Natural killer cell (primary cell): Measurements from ENCODE around the gene DUSP1. TPM values are rescaled to one million over a fixed set of nuclear protein-coding genes. Genes with fewer than 3 reads are reported as not detected.

Experiments
- ATAC-seq, 3 donors: fragments of 150-1000 bp in 2 of 3; fragments of 200-7000 bp in 1 of 3; cut with Tn5 transposase; 1 replicate in 1 of 3; 2 replicates in 2 of 3; pipeline ENCODE4 v1.10.0; 2021; ENCODE audit warnings: mild to moderate bottlenecking in 2 of 3, moderate library complexity in 2 of 3
- DNase-seq, 2 donors: peaks; one replicate each; pipeline versions ENCODE4 v3.0.0 to v3.0.0-alpha.2; 2013 to 2021; ENCODE audit warnings: mixed read lengths in 1 of 2
- H3K27ac ChIP-seq: one replicate; pipeline ENCODE4 v1.5.1; 2013; ENCODE audit warnings: mild to moderate bottlenecking, low read length
- H3K27me3 ChIP-seq: one replicate; pipeline ENCODE4 v1.6.1; 2013; ENCODE audit warnings: low read length; ENCODE audit not compliant: control insufficient read depth, insufficient read depth
- H3K36me3 ChIP-seq: one replicate; pipeline ENCODE4 v1.6.1; 2013; ENCODE audit warnings: low read length; ENCODE audit not compliant: control insufficient read depth, insufficient read depth
- H3K4me1 ChIP-seq: one replicate; pipeline ENCODE4 v1.6.1; 2013; ENCODE audit warnings: low read length; ENCODE audit not compliant: control insufficient read depth, insufficient read depth
- H3K4me3 ChIP-seq: one replicate; pipeline ENCODE4 v1.5.1; 2013; ENCODE audit warnings: low read length
- H3K9me3 ChIP-seq: one replicate; pipeline ENCODE4 v1.6.1; 2013; ENCODE audit warnings: low read length; ENCODE audit not compliant: control insufficient read depth, insufficient read depth
- H3K27ac Mint-ChIP-seq, 2 donors: one replicate each; pipeline ENCODE4 v1.8.0; 2022; ENCODE audit warnings: mild to moderate bottlenecking in 2 of 2, mixed read lengths in 2 of 2, moderate library complexity in 1 of 2
- H3K27me3 Mint-ChIP-seq, 2 donors: one replicate each; pipeline ENCODE4 v1.8.0; 2022; ENCODE audit warnings: low read depth in 2 of 2, mixed read lengths in 2 of 2
- H3K36me3 Mint-ChIP-seq: one replicate; pipeline ENCODE4 v1.8.0; 2022; ENCODE audit warnings: mixed read lengths
- H3K4me1 Mint-ChIP-seq, 2 donors: one replicate each; pipeline ENCODE4 v1.8.0; 2022; ENCODE audit warnings: mixed read lengths in 2 of 2
- H3K4me3 Mint-ChIP-seq: one replicate; pipeline ENCODE4 v1.8.0; 2022; ENCODE audit warnings: mild to moderate bottlenecking, moderate library complexity, mixed read lengths
- H3K9me3 Mint-ChIP-seq, 2 donors: one replicate each; pipeline ENCODE4 v1.8.0; 2022; ENCODE audit warnings: mixed read lengths in 2 of 2
- CTCF ChIP-seq: fragments of 200-600 bp; IDR thresholded peaks from one replicate; pipeline ENCODE4 v1.8.0; 2022; ENCODE audit warnings: antibody characterized with exemption
- WGBS: methylation state at CpG from one replicate; pipeline ENCODE4 v1.1.7; 2013; ENCODE audit warnings: missing lambda C conversion rate; ENCODE audit not compliant: insufficient coverage; 5-methylcytosine and 5-hydroxymethylcytosine counted together
- intact Hi-C: fragments of 100-400 bp; cut with micrococcal nuclease; formaldehyde crosslinking; loops from one replicate; pipeline ENCODE4 v1.14.2; 2022
- total RNA-seq, 4 donors: library from RNA; stranded (reverse); fragments of 120-200 nt in 1 of 4; gene quantifications; one replicate each; pipeline versions ENCODE4 v1.2.3 to v1.2.4, GENCODE V29; 2013 to 2022

The DUSP1 gene
- total RNA-seq, 3 donors from 2014 or later (not counting 1 experiment from before 2014, with no cell fraction given): 1,579 to 2,725 (median 2,168) TPM

DNA sequence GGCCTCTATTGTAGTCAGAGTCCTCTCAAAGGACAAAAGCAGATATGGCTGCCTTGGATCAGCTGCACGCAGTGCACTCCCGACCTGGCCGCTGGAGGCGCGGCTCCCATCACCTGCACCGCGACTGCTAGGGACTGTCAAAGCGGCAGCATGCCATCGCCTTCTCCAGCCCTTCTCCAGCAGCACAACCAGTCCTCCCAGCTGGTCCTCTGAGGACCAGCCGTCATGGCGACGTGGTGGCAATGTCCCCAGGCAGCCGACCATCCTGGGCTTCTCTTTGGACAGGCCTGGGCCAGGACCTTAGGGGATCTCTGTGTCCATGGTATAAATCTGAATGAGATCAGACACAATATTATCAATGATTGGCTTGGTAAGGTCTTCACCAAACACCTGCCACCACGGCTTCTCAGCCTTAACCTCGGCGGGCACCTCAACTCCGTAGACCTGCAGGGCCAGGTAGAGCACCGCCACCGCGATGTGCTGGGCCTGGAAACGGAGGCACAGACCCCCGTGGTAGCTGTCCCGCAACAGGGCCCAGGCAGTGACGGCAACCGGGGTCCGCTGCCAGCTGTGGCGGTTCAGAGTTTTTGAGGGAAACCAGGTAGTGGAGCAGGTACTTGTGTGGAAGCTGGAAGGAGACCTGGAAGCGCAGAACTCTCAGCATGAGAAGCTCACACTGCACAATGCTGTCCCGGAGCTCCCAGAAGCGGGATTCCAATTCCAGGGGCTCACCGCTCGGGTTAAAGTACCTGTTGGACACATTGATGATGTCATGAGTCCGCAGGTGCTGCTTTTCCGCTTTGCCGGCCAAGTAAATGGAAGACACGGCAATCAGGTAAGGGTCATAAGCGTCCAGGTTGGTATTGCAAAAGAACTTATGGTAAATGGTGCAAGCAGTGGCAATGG, 8.5 kb downstream of the DUSP1 start:
- TF ChIP-seq CTCF: no peak
- Mint-ChIP-seq H3K9me3 (no peaks in the 10 kb centered on the region), H3K27ac (peak overlapping the region; percentile 60 to 76), H3K4me3 (peak overlapping the region; percentile 50), H3K36me3 (no peaks in the 10 kb centered on the region), H3K4me1 (peaks cover 29 to 30% of the 10 kb centered on the region in 2 donors), H3K27me3 (peaks cover 9 to 16% of the 10 kb centered on the region in 2 donors)
- intact Hi-C loops: no loop called here
- Histone ChIP-seq H3K4me3 (no peak overlapping the region), H3K36me3 (no peaks in the 10 kb centered on the region), H3K9me3 (no peaks in the 10 kb centered on the region), H3K27me3 (no peaks in the 10 kb centered on the region), H3K4me1 (peaks cover 24% of the 10 kb centered on the region), H3K27ac (no peak overlapping the region)
- ATAC-seq: no peak
- no peak for DNase-seq
- WGBS: 97% methylated on average over 37 of the region's 37 CpGs

GRCh38 chr5:172760959-172761358, 10.0 kb downstream of the DUSP1 start:
- Mint-ChIP-seq H3K9me3 (no peaks in the 10 kb centered on the region), H3K36me3 (no peaks in the 10 kb centered on the region), H3K4me3 (no peak overlapping the region), H3K27me3 (peaks cover 10 to 20% of the 10 kb centered on the region in 2 donors), H3K4me1 (peaks cover 20% of the 10 kb centered on the region in 2 donors), H3K27ac (peak overlapping the region in 1 of 2 donors; percentile 2)
- Histone ChIP-seq H3K4me3 (no peak overlapping the region), H3K4me1 (peaks cover 21% of the 10 kb centered on the region), H3K27ac (no peak overlapping the region), H3K27me3 (no peaks in the 10 kb centered on the region), H3K36me3 (no peaks in the 10 kb centered on the region), H3K9me3 (no peaks in the 10 kb centered on the region)
- ATAC-seq (no peak), DNase-seq (no peak)
- no peak for TF ChIP-seq CTCF
- WGBS: 88% methylated on average over 2 of the region's 2 CpGs
- intact Hi-C loops: no loop called here

- intact Hi-C loops: no loop called here
- no peaks in the 10 kb centered on the region for H3K27me3 ChIP-seq
- peaks cover 11 to 12% of the 10 kb centered on the region in 2 donors for H3K4me1 Mint-ChIP-seq
- no peaks in the 10 kb centered on the region for H3K9me3 ChIP-seq
- DNase-seq (no peak), ATAC-seq (no peak)
- TF ChIP-seq CTCF: no peak
- H3K4me3 ChIP-seq: no peak overlapping the region
- WGBS: 100% methylated on average over 1 of the region's 1 CpG
- H3K4me1 ChIP-seq: peaks cover 13% of the 10 kb centered on the region
- peaks cover 10 to 20% of the 10 kb centered on the region in 2 donors for H3K27me3 Mint-ChIP-seq
- H3K36me3 ChIP-seq: no peaks in the 10 kb centered on the region
- no peaks in the 10 kb centered on the region for H3K36me3 Mint-ChIP-seq
- H3K9me3 Mint-ChIP-seq: no peaks in the 10 kb centered on the region
- H3K27ac ChIP-seq: no peak overlapping the region
- no peak overlapping the region for H3K4me3 Mint-ChIP-seq
- H3K27ac Mint-ChIP-seq: no peak overlapping the region
Observed at GRCh38 chr5:172760136-172760535, 10.9 kb downstream of the DUSP1 start.
